GF-D8 (cell line): ENCODE results near the gene LYRM1.

ENCODE experiments used
- DNase-seq: peaks from one replicate; lab custom pipeline; 2025; lab: John Stamatoyannopoulos, UW

The LYRM1 gene

DNA sequence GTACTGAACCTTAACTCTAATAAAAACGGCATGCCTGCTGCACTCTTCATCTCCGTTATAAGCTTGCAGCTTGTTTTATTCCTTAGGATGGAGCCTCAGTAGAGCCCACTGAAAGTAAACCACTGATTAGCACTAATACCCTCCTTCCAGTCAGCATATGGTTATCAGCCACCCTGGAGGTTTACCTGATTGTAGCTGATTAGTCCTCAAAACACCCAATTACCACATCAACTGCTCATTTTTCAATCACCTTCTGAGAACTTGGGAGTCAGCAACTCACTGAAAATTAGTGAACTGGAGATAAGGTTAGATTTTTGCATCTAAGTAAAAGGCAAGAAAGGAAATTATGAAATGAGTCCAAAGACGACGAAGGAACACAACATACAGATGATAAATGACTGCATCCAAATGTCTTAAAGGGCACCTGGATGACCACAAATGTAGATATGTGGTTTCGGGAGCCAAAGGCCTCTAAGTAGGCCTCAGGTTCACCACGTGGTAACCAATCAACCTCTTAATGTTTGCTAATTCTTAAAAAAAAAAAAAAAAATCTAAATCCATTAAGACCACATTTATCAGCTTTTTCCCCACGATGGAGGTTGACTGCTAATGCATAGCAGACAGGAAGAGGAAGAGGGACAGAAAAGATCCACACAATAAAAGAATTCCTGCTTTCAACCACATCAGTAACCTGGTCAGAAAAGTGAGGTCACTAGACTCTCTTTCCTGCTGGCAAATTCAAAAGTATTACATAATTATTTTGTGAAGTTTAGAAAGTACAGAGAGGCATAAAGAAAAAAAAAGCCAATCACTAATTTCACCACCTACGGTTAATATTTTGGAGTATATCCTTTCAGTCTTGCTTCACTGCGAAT, 28.4 kb upstream of the LYRM1 start:
- DNase-seq, result peak; percentile 4

DNA sequence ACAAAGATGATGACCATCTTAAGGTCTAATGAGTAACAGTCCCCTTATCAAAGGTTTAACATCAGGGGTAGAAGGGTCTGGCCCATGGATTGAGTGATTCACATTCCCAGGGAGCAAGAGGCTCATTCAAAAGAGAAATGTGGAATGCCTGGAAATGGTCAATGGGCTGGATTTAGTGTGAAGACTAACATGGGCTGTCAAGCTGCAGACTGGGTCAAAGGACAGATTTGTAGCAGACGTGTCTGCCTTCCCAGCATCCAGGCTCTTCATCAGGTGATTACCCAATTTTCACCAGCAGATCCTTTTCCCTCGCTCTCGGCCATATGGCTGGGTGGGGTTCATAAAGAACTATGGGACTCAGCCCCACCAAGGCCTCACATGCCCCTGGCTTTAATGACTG, 27.2 kb upstream of the LYRM1 start:
- no peak for DNase-seq

DNA sequence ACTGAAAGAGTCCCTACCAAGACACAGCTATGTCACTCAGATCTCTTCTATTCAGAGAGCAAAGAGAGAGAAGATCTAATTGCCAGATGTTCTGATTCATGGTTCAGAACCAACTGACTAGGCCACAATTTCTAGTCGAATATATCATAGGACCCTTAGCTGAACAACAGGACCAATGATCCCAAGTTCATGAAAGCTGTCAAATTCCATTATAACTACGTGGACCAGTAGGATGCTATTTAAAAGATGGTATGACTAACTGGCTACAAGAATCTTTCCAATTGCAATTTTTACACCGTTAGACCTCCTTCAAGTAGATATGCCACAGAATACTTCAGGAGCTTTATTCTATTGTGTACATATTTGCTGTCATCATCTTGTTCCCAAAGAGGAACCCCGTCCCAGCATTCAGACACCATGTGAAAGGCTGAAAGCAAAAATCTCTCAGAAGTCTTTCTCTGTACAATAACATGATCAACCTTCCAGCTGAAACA, 26.4 kb upstream of the LYRM1 start:
- DNase-seq, result no peak

DNA sequence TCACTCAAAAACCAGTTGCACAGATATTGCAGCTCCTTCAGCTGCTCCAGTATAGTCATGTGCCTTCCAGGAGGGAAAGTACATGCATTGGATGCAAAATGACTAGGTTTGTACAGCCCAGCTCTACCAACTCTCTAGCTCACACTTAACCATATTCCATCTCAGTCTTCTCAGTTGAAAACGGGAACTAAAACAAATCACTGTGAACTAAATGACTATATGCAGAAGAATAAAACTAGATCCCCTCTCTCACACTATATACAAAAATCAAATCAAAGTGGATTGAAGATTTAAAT, 25.3 kb upstream of the LYRM1 start:
- DNase-seq, result no peak

DNA sequence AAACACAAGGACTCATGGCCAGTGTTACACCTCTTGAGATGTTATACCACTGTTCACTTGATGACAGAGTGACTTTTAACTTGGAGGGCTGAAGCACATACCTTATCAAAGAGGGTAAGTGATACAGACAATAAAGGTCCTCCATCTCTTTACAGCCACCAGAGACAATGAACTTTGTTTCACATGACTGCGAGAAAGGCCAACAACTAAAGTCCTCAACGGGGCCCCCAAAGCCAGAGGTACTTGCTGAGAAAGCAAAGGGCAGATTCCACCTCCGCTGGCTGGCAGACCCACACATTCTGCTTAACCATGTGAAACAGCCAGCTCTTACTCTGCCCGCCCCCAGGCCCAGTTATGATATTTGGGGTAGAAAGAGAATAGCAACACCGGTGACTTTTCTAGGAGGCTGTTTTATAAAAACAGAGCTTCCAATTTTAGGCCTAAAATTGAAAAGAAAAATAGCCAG, 21.9 kb upstream of the LYRM1 start:
- DNase-seq, result no peak

DNA sequence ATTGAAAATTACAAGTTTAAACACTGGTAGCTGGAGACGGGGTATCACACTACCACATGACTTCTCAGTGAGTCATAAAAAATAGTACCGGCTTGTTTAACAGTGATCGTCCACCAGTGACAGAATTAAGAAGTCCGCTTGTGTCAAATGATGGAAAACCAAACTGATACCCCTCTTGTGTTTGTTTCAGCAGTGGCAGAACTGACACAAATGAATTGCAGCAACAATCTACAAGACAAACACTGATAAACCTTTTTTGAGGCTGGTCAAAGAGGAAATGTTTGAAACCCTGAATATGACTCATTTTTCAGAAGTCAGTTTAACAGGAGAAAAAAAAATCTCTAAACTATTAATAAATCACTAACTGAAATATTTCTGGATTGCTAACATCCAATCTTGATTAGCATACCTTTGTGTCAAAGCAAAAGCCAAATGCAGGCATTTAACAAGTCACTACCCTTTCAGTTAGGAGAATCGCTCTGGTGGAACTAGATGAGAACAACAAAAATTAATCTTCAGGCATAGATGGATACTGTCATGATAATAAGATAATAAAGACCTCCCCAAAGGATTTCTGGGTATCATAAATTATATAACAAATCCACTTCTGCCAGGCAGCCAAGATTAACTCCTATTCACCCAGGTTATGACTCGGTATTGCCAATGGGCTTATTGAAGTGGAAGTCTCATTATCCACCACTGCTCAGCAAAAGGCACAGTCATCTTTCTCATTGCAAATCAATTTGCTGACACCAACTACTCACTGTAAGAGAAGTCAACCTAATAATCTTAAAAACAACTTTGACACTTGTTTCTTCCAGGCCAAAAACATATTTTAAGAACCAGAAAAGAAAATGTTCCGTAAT, 21.2 kb upstream of the LYRM1 start:
- no peak for DNase-seq

DNA sequence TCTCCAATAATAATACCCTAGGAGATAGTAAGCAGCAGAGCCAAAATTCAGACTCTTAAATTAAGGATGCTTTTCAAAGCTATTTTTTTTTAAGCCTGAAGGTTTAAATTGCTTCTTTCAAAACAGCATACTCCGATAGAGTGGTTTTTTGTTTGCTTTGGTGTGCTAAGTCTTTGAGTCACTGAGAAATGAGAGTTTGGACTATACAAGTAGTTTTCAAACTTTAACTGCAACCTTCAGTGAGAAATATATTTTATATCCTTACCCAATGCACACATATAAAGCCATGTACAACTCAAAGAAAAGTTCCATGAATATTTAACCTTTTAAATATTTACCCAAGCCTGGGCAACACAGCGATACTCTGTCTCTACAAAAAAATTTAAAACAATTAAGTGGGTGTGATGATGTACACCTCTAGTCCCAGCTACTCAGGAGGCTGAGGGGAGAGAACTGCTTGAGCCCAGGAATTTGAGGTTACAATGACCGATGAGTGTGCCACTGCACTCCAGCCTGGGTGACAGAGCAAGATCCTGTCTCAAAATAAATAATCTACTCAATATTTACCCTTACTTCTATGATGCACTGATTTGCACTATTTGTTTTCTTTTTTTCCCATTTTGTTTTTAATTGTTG, 19.6 kb upstream of the LYRM1 start:
- no peak for DNase-seq

DNA sequence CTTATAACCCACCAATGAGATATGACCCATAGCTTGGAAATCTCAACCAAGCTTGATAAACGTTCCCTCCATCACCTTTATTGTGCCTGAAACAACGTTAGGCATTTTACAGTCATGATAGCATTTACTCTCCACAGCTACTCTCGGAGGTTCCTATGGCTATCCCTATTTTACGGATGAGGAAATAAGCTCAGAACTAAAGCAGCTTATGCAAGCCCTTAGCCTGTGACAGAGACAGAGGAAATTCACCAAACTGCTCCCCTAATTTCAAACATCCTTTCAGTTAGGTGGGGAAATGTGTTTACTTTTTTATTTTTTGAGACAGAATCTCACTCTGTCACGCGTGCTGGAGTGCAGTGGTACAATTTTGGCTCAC, 19.1 kb upstream of the LYRM1 start:
- DNase-seq, result no peak

DNA sequence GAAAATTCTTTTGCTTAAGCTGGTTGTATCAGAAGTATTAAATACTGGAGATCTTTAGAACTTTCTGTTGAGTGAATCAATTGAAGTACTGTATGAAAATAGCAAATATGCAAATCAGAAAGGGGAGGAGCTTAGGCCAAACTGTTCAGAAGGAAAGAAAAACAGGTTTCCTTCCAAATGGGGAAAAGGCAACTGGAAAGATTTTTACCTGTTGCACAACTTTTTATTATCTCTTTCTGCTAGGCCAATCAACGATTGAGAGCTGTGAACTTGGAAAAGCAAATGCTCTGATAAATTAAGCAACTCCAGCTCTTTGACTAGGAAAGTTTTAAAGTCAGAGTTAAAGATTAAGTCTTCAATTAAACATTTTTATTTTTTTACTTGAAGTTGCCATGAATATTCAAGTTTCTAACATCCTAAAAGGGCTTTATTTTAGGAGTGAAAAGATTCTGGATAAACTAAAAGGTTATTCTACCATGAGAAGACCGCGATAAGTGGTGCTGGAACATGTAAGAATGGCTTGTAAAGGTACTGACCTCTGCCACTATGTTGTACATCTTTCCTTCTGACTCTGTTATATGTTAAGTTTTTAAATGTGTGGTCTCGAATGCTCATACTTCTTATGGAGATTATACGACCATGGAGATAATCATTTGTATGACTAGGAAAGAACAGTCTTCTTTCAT, 16.9 kb upstream of the LYRM1 start:
- no peak for DNase-seq

DNA sequence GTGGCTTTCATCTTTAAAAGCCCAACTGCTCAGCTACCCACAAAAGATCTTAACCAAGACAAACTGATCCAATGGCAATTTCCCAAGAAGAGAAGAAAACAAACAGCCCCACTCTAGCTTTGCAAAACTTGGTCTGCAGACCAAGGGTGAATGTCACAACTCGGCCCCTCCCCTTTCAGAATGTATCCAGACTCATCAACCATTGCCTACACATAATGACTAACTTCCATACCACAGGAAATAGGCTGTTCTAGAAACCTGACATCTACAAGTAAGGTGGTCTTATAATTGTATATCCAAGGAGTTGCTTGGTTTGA, 16.4 kb upstream of the LYRM1 start:
- no peak for DNase-seq

DNA sequence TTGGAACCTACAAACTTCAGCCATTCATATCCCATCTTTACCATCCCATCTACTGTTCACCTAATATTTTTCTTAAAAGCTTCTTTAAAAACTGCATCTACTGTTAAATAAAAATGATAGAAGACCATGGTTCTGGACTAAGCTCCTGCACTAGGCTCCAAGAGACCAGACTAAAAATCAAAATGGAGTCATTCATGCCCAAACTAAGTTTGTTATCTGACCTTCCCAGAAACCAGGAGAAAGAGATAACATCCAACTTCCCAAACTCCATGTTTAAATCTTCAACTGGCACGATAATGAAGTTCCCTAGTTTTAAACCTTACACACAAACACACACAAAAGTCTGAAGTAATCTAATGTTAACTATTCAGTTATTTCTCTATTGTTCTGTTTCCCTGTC, 14.3 kb upstream of the LYRM1 start:
- no peak for DNase-seq

DNA sequence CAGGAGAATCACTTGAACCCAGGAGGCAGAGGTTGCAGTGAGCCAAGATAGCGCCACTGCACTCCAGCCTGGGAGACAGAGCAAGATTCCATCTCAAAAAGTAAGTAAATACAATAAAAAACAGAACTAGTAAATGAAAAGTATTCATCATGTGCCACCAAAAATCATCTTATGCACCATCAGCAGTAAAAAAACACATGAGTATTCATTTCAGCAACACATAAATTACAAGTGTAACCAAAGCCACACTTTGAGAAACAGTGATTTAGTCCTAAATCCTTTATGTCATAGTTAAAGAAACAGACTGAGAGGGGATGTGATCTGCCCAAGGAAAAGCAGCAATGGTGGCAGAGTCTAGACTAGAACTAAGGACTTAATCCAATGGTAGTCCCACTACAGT, 13.4 kb upstream of the LYRM1 start:
- no peak for DNase-seq

DNA sequence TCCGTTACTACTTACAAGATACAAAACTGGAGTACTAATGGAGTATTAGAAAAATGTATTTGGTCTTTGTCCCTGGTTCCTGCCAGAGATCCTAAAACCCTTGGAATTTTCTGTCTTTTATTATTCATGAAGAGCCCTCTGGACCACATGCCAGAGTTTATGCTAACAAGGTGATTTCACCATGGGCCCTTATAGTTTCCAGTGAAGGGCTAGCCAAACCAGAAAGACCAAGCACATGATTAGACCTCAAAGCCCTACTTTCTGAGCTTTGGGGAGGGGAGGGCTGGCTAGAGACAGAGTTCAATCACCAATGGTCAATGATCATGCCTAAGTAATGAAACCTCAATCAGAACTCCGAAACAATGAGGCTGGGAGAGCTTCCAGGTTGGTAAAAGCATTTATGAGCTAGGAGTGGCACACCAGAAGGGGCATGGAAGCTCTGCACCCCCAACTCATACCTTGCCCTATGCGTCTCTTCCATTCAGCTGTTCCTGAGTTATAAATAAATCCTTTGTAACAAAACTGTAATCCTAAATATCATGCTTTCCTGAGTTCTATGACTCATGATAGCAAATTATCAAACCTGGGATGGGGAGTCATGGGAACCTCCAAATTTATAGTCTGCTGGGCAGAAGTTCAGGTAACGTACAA, 10.8 kb upstream of the LYRM1 start:
- DNase-seq, result no peak

DNA sequence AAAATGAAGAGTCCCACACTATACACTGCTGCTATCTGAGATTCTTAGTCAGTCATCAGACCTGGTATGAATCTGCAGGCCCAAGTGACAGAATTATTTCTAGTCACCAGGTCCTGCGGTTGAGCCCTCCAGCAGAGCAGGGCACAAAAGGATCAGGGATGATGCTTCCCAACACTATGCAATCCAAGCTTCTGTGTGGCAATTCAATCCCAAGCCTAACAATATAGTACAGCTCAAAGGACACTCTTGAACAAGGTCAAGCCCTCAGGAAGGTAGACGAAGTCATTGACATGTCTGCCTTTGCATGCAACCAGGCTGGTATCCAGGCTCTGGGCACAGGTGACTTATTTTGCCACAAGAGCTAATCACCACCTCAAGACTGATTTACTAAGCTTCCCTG, 6.2 kb upstream of the LYRM1 start:
- DNase-seq, result no peak

DNA sequence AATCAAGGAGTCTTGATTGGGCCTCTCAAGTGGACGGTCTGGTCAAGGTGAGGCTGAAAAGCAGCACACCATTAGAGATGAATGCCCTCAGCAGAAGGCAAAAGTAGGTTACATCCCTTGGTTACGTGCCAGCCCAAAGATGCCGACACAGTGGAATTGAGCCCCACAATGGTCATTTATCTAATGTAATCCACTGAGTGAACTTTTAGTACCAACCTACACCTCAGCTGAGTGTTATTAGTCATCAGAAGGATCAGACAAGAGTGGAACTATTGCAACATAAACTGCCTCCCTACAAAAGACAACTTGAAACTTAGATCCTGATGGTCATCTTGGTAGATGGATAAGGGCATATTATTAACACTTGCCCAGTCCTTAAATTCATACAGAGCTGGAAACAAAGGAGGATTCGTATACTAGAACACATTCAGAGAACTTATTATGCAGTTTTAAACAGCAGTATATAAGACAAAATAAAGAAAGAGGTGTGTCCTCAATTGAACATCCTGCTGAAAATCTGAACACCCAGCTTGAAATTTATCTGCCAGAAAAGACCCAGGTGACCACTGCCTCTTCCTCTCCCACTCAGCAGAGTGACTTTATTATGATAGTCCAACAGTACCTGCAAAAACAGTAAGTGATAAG, 3.2 kb upstream of the LYRM1 start:
- DNase-seq, result no peak

DNA sequence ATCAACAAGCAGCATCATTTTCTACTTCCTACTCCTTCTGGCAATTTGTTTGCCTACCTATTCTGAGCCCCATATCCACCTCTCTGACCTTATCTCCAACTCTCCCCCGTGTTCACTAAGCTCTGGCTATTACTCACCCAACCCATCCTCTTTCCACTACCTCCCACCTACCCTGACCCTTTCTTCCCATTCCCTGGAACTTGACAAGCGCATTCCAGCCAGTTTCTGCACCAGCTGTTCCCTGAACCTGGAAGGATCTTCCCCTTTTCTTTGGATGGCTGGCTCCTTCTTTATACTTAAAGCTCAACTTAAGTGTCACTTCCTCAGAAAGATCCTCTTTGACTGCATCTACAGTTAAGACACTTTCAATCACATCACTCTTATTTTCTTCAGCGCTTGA, 2.6 kb upstream of the LYRM1 start:
- no peak for DNase-seq

DNA sequence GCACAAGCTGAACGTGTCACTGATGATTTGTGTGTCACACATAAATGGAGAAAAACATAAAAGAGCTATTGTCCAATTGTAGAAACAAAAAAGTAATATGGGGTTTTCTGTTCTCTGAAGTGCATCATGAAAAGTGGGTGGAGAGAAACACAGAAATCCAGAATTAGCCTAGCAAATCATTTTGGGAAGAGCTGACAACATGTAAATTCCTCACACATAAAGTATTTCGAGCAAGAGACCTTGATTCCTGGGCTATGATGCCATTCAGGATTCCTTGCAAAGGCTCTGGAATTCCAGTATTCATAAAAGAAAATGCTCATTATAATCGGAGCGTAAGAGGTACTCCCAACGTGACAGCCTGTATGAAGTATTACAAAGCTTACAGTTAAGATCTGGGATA, 1.5 kb upstream of the LYRM1 start:
- DNase-seq, result no peak

DNA sequence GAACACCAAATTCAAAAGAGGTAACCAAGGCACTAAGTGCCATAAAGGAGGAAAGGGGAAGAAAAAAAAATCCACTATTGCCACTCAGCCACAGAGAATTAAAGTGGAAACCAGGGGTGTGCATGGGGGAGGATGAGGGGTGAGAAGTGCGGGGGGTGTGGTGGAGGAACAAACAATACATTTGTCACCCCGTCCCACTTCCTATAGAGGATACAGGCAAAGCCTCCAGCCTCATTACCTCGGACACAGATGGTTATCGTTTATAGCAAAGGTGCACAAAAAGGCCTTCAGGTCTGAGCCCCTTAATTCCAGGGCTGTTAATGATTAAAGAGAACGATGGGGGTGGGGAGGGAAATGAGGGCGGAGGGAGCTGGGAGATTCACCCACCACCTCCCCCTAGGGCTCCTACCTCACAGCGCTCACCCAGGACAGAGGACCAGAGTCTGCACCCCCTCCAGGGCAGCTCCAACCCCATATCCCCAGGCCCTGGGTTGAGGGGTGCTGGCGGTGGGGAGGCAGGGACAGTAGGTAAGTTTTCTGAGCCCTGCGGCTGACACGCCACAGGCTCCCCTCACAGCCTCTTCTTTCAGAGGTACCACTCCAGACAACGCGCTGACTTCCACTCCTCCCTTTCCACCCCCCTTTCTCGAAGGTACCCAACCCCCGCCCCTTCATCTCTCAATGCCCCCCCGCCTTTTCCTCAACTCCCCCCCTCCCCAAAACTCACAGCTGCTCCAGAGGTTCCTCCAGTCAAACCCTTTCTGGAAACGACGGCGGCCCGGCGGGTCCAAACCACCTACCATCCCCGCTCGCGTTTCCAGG, 883 bp upstream of the LYRM1 start:
- DNase-seq, result peak; percentile 9

DNA sequence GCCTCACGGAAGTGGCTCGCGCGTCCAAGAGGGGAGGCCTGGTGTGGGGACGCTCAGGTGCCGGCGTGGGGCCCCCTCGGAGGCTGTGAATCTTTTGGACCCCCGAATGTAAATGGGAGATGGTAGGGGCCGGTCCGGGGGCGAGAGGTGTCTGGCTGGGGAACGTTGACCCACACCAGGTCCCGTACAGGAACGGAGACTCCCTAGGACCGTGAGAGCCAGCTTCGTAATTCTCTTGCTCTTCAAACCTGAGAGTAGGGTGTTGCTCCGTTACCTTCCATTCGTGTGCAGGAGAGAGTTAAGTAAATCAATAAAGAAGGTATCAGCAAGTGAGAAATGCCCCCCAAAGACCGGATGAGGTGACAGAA, 481 bp downstream of the LYRM1 start:
- no peak for DNase-seq

DNA sequence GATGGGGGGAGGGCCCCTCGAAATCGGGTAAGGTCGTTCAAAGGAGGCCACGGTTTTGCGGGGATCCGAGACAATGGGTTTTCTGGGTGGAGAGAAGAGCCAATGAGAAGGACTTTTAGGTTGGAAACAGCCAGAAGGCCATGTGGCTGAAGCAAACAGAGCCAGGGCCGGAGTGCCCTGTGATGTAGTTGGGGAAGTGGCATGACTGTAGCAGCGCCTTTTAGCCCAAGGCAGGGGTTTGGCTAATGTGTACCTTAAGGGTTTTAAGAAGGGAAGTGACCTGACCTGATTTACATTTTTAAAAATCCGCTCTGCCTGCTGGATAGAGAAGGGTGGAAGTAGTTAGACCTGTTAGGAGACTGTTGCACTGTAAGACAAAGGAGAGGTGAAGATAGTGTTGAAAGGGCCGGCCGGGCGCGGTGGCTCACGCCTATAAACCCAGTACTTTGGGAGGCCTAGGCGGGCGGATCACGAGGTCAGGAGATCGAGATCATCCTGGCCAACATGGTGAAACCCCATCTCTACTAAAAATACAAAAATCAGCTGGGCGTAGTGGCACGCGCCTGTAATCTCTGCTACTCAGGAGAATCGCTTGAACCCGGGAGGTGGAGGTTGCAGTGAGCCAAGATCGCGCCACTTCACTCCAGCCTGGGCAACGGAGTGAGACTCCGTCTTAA, 1.0 kb downstream of the LYRM1 start:
- DNase-seq, result peak; percentile 44
